ENCODE measurements around the gene TBC1D10A.

- TF ChIP-seq CTCF (IDR thresholded peaks at IDR 0.05) (no peak), E2F1 (CRISPR knock-in tag; IDR thresholded peaks at IDR 0.05) (no peak), TCF7 (CRISPR knock-in tag; IDR thresholded peaks at IDR 0.05; ENCODE audit: low read depth) (no peak), MAX (CRISPR knock-in tag; IDR thresholded peaks at IDR 0.05) (no peak), ZNF232 (CRISPR knock-in tag; IDR thresholded peaks at IDR 0.05) (no peak), ELF4 (CRISPR knock-in tag; IDR thresholded peaks at IDR 0.05; ENCODE audit: low read depth) (no peak), USF1 (CRISPR knock-in tag; IDR thresholded peaks at IDR 0.05) (no peak)
Observed at GRCh38 chr22:30375312-30375849, 48.6 kb upstream of the TBC1D10A start.
